Hepatocyte (in vitro differentiated cells): ENCODE measurements around the gene RBBP8NL. TPM values are rescaled to one million over a fixed set of nuclear protein-coding genes. Genes with fewer than 3 reads are reported as not detected.
A peak's percentile ranks its signal among the peaks of the same experiment; 100 is the strongest.

Experiments used
- DNase-seq: peaks from one replicate; pipeline ENCODE4 v3.0.0-alpha.2; 2016; ENCODE audit warnings: low spot score
- H2AFZ ChIP-seq: fragments of 200-600 bp; sonication (generic); 2 replicates; pipeline ENCODE4 v1.6.0; 2016; ENCODE audit warnings: antibody characterized with exemption, mild to moderate bottlenecking
- H3K27ac ChIP-seq: fragments of 200-600 bp; sonication (generic); 2 replicates; pipeline ENCODE4 v1.5.1; 2016; ENCODE audit warnings: mild to moderate bottlenecking
- H3K27me3 ChIP-seq: fragments of 200-600 bp; sonication (generic); 2 replicates; pipeline ENCODE4 v1.6.1; 2016
- H3K36me3 ChIP-seq: fragments of 200-600 bp; sonication (generic); replicated peaks from 2 replicates; pipeline ENCODE4 v1.5.1; 2016; ENCODE audit warnings: low read depth; ENCODE audit not compliant: insufficient read depth
- H3K4me1 ChIP-seq: fragments of 200-600 bp; sonication (generic); 2 replicates; pipeline ENCODE4 v1.5.1; 2016; ENCODE audit warnings: mild to moderate bottlenecking, moderate library complexity; ENCODE audit not compliant: insufficient read depth
- H3K4me2 ChIP-seq: fragments of 200-600 bp; sonication (generic); 2 replicates; pipeline ENCODE4 v1.6.0; 2016
- H3K4me3 ChIP-seq: fragments of 200-600 bp; sonication (generic); 2 replicates; pipeline ENCODE4 v1.5.1; 2016; ENCODE audit warnings: mild to moderate bottlenecking
- H3K79me2 ChIP-seq: fragments of 200-600 bp; sonication (generic); 2 replicates; pipeline ENCODE4 v1.6.0; 2017; ENCODE audit warnings: mild to moderate bottlenecking
- H3K9me2 ChIP-seq: fragments of 200-600 bp; sonication (generic); replicated peaks from 2 replicates; pipeline ENCODE4 v1.6.0; 2017; ENCODE audit warnings: mild to moderate bottlenecking; ENCODE audit not compliant: insufficient read depth
- H3K9me3 ChIP-seq: fragments of 200-600 bp; sonication (generic); 2 replicates; pipeline ENCODE4 v1.5.1; 2016; ENCODE audit warnings: low read depth, mild to moderate bottlenecking
- H4K20me1 ChIP-seq: fragments of 200-600 bp; sonication (generic); 2 replicates; pipeline ENCODE4 v1.6.0; 2016; ENCODE audit warnings: mild to moderate bottlenecking; ENCODE audit not compliant: insufficient read depth, poor library complexity, severe bottlenecking
- EZH2 ChIP-seq: fragments of 200-600 bp; sonication (generic); IDR thresholded peaks from 2 replicates; pipeline ENCODE4 v1.6.1; 2016; ENCODE audit warnings: antibody characterized with exemption, mild to moderate bottlenecking, borderline replicate concordance
- EZH2phosphoT487 ChIP-seq: fragments of 200-600 bp; sonication (generic); IDR thresholded peaks from one replicate; pipeline ENCODE4 v1.6.1; 2018; ENCODE audit warnings: antibody characterized with exemption, mild to moderate bottlenecking, low read depth, moderate library complexity; ENCODE audit not compliant: unreplicated experiment, severe bottlenecking
- WGBS: methylation state at CpG from one replicate; pipeline ENCODE4 v1.1.6; 2016; ENCODE audit warnings: low lambda C conversion rate; ENCODE audit errors: missing lambda C conversion rate; 5-methylcytosine and 5-hydroxymethylcytosine counted together
- polyA plus RNA-seq: library from polyadenylated mRNA; unstranded; fragments of >200 nt; fragmentation: Nextera tagmentation; extraction: Ambion mirVana; gene quantifications from 2 replicates; pipeline ENCODE4 v1.2.1, GENCODE V29; 2016
- total RNA-seq: library from RNA; depleted of rRNA; stranded (reverse); fragments of >200 nt; gene quantifications from 2 replicates; pipeline ENCODE4 v1.2.3, GENCODE V29; 2014
- TF ChIP-seq, protein P1 (sequence below): fragments of 200-600 bp; sonication (generic); IDR thresholded peaks from 2 replicates; pipeline ENCODE4 v1.5.1; 2016; ENCODE audit warnings: antibody characterized with exemption, mild to moderate bottlenecking; ENCODE audit not compliant: poor library complexity

The RBBP8NL gene
- total and polyA plus RNA-seq, 2 experiments from 2014 or later = 5.7 to 6.4 TPM

DNA sequence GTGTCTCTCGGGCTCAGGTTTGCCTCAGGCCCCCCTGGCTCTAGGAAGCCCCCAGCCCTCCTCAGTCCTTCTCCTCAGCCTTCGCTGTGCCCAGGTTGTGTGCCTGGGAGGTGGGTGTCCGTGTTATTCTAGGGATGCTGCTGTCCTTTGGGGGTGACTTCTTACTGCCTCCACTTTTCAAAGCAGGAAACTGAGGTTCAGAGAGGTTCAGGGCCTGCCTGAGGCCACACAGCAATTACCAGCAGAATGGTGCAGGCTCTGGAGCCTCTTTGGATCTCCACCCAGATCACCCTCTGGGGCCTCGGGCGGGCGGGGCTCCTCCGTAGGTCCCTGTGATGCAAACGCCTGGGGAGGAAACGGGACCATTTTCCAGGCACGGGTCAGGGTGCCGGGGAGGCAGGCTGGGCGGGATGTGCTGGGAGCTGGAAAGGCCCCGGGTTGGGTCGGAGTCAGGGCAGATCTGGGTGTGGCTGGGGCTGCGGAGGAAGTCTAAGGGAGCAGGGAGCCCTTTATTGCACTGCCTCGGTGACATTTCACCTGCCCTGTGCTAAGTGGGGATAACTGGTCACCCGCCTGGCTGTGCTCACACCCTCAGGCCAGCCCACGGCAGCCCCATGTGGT is 25.2 kb upstream of the RBBP8NL start:
- peak; percentile 73 for DNase-seq
- no peaks in the 10 kb centered on the region for H3K27me3 ChIP-seq

DNA sequence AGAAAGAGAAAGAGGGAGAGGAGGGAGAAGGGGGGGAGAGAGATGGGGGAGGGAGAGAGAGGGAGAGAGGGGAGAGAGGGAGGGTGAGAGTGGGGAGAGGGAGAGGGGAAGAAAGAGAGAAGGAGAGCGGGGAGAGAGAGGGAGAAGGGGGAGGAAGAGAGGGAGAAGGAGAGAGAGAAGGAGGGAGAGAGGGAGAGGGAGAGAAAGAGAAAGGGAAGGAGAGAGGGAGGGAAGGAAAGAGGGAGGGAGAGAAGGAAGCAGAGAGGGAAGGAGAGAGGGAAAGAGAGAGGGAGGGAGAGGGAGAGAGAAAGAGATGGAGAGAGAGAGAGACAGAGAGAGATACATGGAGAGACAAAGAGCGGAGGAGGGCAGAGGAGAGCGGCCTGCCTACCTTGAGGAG is 24.6 kb upstream of the RBBP8NL start:
- Histone ChIP-seq H3K79me2 (no peaks in the 10 kb centered on the region), H4K20me1 (no peaks in the 10 kb centered on the region), H3K4me1 (peaks cover 26% of the 10 kb centered on the region), H3K9me2 (no peaks in the 10 kb centered on the region), H3K9me3 (no peaks in the 10 kb centered on the region), H3K27ac (no peak overlapping the region), H3K4me2 (no peak overlapping the region), H2AFZ (no peak overlapping the region), H3K4me3 (no peak overlapping the region), H3K36me3 (no peaks in the 10 kb centered on the region), H3K27me3 (no peaks in the 10 kb centered on the region)
- no peak for DNase-seq
- 36% methylated on average over 2 of the region's 3 CpGs for WGBS
- TF ChIP-seq EZH2 (no peak), EZH2phosphoT487 (no peak)
- TF ChIP-seq, protein P1, sequence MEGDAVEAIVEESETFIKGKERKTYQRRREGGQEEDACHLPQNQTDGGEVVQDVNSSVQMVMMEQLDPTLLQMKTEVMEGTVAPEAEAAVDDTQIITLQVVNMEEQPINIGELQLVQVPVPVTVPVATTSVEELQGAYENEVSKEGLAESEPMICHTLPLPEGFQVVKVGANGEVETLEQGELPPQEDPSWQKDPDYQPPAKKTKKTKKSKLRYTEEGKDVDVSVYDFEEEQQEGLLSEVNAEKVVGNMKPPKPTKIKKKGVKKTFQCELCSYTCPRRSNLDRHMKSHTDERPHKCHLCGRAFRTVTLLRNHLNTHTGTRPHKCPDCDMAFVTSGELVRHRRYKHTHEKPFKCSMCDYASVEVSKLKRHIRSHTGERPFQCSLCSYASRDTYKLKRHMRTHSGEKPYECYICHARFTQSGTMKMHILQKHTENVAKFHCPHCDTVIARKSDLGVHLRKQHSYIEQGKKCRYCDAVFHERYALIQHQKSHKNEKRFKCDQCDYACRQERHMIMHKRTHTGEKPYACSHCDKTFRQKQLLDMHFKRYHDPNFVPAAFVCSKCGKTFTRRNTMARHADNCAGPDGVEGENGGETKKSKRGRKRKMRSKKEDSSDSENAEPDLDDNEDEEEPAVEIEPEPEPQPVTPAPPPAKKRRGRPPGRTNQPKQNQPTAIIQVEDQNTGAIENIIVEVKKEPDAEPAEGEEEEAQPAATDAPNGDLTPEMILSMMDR = no peak

More for the DNA sequence above, 25.2 kb upstream of the RBBP8NL start:
- Histone ChIP-seq H3K36me3 (no peaks in the 10 kb centered on the region), H3K4me2 (no peak overlapping the region), H3K4me3 (no peak overlapping the region), H3K4me1 (peaks cover 26% of the 10 kb centered on the region), H4K20me1 (no peaks in the 10 kb centered on the region), H2AFZ (no peak overlapping the region), H3K9me2 (no peaks in the 10 kb centered on the region), H3K9me3 (no peaks in the 10 kb centered on the region), H3K27ac (no peak overlapping the region), H3K79me2 (no peaks in the 10 kb centered on the region)
- 67% methylated on average over 17 of the region's 18 CpGs for WGBS
- TF ChIP-seq EZH2phosphoT487 (no peak), EZH2 (no peak)
- TF ChIP-seq, protein P1 = no peak

DNA sequence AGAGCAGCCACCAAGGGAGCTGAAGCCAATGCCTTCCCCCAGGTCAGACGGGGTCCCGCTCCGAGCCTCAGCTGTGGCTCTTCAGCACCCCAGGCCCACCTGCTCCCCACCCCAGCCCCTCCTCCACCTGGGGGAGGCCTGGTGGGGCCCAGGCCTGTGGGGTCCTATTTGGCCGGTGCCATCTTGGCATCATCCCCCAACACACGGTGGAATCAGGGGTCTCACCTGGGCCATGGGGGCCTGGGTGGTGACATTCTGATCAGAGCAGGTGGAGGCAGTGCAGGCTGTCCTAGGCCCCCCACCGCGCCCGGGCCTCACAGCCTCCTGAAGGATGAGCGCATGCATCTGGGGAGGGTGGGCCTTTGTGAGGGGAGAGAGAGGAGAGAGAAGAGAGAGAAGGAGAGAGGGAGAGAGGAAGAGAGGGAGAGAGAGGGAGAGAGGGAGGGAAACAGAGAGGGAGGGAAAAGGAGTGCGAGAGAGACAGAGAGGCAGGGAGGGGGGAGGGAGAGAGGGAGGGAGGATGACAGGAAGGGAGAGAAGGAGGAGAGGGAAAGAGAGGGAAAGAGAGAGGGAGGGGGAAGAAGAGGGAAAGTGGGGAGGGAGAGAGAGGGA is 23.9 kb upstream of the RBBP8NL start:
- Histone ChIP-seq H3K9me3 (no peaks in the 10 kb centered on the region), H3K4me1 (peaks cover 29% of the 10 kb centered on the region), H3K79me2 (no peaks in the 10 kb centered on the region), H4K20me1 (no peaks in the 10 kb centered on the region), H3K4me3 (no peak overlapping the region), H2AFZ (no peak overlapping the region), H3K9me2 (no peaks in the 10 kb centered on the region), H3K27ac (no peak overlapping the region), H3K4me2 (no peak overlapping the region), H3K27me3 (no peaks in the 10 kb centered on the region), H3K36me3 (no peaks in the 10 kb centered on the region)
- no peak for DNase-seq
- 85% methylated on average over 7 of the region's 10 CpGs for WGBS
- TF ChIP-seq, protein P1 = no peak
- TF ChIP-seq EZH2 (no peak), EZH2phosphoT487 (no peak)
